Measurements from ENCODE around the gene MTRFR. TPM values are rescaled to one million over a fixed set of nuclear protein-coding genes. Genes with fewer than 3 reads are reported as not detected.
"Not testable (repeated sequence)": the region's sequence is repeated elsewhere in the genome, so short reads cannot be mapped to it uniquely, and the experiment has no call there.

The MTRFR gene
- polyA plus RNA-seq, 10 donors: 10.1 to 16.9 (median 14.3) TPM

- DNase-seq: not testable (repeated sequence)
Observed at GRCh38 chr12:123248129-123248528, 14.9 kb downstream of the MTRFR start.

DNA sequence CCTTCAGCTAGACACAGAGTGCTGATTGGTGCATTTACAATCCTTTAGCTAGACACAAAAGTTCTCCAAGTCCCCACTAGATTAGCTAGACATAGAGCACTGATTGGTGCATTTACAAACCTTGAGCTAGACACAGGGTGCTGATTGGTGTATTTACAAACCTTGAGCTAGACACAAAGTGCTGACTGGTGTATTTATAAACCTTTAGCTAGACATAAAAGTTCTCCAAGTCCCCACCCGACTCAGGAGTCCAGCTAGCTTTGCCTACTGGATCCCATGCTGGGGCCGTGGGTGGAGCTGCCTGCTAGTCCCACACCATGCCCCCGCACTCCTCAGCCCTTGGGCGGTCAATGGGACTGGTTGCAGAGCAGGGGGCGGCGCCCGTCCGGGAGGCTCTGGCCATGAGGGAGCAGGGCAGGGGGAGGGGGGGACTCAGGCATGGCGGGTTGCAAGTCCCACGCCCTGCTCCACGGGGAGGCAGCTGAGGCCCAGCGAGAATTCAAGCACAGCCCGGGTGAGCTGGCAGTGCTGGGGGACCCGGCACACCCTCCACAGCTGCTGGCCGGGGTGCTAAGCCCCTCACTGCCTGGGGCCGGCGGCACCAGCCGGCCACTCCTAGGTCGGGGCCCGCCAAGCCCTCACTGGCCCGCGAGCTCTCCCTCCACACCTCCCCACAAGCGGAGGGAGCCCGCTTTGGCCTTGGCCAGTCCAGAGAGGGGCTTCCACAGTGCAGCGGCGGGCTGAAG lies 15.9 kb downstream of the MTRFR start:
- not testable (repeated sequence) for DNase-seq

GRCh38 chr12:123250471-123251383 lies 17.5 kb downstream of the MTRFR start:
- no peak for DNase-seq

GRCh38 chr12:123251403-123252076 lies 18.3 kb downstream of the MTRFR start:
- no peak for DNase-seq

DNA sequence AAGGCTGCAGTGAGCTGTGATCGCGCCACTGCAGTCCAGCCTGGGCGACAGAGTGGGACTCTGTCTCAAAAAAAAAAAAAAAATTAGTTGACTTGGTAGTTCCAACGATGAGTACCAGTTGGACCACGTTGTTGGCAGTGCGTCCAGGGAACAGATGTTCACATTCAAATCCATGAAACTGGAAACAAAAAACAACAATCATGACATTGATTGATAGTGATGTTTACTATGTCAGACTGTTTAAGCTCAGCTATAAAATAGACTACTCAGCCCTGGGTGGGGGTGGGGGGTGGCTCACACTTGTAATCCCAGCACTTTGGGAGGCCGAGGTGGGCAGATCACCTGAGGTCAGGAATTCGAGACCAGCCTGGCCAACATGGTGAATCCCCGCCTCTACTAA lies 19.1 kb downstream of the MTRFR start:
- DNase-seq: not testable (repeated sequence)

GRCh38 chr12:123253641-123254459 lies 20.6 kb downstream of the MTRFR start:
- no peak for DNase-seq

GRCh38 chr12:123254853-123255446 lies 21.7 kb downstream of the MTRFR start:
- DNase-seq: no peak

DNA sequence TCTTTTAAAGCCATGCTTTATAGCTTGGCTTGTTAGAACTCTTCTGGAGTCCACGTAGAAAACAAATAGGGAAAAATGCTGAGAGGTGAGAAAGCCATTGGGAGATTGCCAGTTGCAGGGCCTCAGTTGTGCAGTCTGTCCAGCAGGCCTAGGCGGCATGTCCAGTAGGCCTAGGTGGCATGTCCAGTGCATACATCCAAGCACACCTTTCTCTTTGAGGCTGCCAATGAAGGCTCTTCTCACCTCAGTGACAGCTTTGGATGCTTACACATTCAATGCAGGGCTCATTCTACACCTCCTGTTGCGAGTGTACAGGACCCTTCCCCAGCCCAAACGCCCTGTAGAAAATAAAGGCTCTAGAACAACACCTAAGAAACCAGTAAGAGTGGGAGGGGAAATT lies 25.4 kb downstream of the MTRFR start:
- DNase-seq: no peak

DNA sequence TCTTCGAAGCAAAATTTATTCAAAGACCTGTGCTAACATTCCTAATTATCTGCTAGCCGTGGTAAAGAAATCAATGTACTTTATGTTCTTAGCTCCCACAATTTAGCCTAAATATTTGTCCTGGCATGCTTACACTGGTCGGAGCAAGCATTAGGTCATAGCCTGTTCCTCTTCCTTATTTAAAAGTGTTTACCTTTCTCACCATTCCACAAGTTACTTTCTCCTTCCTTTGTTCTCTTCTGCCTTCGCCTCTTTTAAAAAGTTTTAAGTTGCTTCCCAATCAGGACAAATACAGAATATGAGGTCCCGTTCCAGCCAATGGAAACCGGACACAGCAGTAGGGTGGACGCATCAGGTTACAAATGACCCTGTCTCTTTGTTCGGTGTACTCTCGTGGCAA lies 26.8 kb downstream of the MTRFR start:
- DNase-seq: no peak

DNA sequence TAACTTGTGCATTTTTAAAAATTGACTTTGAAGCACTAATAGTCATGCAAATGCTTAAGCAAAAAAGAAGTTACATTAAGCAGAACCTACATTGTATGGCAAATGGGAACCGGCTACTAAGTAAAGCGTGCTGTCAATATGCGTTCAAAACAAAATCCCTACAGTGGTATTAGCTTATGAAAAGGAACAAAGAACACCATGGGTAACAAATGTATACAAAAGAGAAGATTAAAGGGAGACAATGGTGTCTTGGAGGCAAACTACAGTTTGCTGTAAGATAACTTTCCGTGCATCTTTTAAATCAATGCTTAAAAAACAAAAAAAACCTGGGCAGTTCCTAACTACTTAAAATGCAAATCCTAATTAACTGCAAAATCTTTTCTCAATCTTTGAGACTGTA lies 28.0 kb downstream of the MTRFR start:
- no peak for DNase-seq

- no peak for DNase-seq
Observed at GRCh38 chr12:123263196-123263817, 30.1 kb downstream of the MTRFR start.

GRCh38 chr12:123264642-123265041 lies 31.4 kb downstream of the MTRFR start:
- no peak for DNase-seq

- no peak for DNase-seq
Observed at GRCh38 chr12:123265851-123266678, 32.8 kb downstream of the MTRFR start.

DNA sequence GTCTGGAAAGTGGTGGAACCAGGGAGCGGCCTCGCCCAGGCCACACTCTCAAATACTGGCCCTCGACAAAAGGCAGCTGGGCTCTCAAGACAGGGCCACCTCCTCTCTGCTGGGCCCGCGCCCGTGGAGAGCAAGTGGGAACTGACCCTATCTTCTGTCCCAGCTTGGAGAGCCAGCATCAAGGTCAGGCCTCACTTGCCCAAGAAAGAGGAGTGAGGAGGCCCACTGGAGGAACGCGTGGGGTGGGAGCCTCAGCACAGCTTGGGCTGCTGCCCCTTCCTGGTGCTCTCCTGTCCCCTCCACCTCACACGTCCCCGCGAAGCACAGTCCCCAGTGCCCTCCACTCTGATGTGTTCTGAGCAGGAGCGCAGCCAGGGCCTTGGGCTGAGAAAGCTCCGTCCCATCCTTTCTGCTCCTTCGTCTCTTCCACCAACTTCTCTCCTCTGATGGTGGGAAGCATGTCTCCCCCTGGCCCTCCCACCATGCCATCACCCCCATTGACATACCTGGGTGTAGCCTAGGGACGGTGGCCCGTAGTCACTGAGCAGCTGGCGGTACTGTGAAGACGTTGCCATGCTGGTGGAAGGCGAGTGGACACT lies 33.5 kb downstream of the MTRFR start:
- no peak for DNase-seq

DNA sequence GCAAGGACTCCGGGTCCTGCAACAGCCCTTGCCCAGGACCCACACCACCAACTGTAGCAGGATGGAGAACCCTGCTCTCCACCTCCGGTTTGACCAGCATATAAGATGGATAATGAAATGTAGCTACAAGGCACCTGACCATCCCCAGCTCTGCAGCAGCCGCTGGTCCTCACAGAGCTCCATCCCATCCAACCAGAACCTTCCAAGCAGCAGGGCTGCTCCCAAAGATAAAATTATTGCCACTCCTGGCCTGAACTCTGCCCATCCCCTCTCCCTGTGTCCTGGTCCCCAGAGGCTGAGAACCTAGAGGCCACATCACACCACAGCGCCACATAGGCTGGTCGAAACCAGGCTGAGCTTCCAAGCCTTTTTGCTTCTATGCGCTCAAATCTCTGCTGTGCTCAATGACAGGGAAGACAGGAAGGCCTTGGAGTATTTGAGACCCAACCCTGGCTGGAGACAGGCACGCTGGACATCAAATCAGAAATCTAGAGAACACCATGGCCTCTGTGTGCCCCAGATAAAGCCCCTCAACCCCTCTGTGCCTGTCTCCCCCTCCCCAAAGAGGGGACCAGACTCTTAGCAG lies 34.2 kb downstream of the MTRFR start:
- DNase-seq: no peak

GRCh38 chr12:123267991-123268843 lies 35.0 kb downstream of the MTRFR start:
- DNase-seq: peak; percentile 71 to 88 (median 75)

GRCh38 chr12:123268850-123269249 lies 35.6 kb downstream of the MTRFR start:
- no peak for DNase-seq

DNA sequence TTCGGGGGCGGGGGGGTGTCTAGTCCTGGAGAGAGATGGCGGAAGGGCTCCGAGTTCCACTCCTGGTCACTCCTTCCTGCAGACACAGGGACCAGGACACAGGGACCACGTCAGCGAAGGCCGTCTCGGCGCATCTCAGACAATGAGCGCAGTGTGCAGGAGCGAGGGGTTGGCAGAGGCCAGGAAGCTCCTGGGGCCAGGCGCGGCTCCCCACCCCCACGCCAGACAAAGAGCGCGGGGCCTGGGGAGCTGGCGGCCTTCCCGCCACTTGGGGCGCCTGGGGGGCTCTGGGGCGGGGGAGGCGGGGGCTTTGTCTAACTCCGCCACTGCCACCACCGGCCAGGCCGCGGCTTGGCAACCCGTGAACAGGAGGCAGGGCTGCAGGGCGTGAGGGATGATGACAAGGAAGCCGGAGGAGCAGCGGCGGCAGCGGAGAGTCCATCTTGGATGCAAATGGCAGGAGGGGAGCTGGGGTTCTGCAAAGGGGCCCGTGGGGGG lies 36.2 kb downstream of the MTRFR start:
- peak; percentile 77 to 89 (median 77) for DNase-seq

All from muscle of back (tissue), 11 donors.